ENCODE data around the gene GPD2. TPM values are rescaled to one million over a fixed set of nuclear protein-coding genes. Genes with fewer than 3 reads are reported as not detected.
A peak's percentile ranks its signal among the peaks of the same experiment; 100 is the strongest.

GPD2 gene
- total and polyA plus RNA-seq, 5 donors from 2014 or later: 6.0 to 11.3 (median 9.0) TPM

DNA sequence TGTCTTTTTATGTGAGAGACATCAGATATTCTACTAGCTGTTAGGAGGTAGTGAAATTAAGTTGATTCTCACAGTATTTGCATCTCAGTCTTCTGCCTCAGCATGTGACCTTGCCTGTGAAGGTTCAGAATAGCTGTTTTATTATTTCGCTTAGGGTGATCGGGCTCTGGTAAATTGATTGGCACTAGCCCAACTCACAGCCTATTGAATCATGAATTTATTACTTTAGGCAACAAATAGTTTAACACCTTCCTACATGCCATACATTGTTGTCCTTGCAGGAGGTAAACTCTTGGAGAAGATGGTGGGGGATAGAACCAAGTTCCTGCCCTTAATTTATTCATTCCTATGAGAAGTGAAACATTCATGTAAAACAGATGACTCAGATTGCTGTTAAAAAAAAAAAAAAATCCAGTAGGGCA, 101.9 kb downstream of the GPD2 start:
- Histone ChIP-seq H3K9me3 (ENCODE audit: control insufficient read depth in 2 of 2, low read length in 2 of 2) (no peaks in the 10 kb centered on the region), H3K4me3 (ENCODE audit: low read depth, low read length) (peak overlapping the region; percentile 27), H3K36me3 (ENCODE audit: control insufficient read depth, insufficient read depth, low read length) (no peaks in the 10 kb centered on the region), H3K27ac (ENCODE audit: insufficient read depth, low read length, poor library complexity, severe bottlenecking) (no peak overlapping the region), H3K27me3 (ENCODE audit: control insufficient read depth, insufficient read depth, low read length) (no peaks in the 10 kb centered on the region), H3K4me1 (ENCODE audit: control insufficient read depth, insufficient read depth, low read length, poor library complexity, severe bottlenecking) (no peaks in the 10 kb centered on the region)
- H3K9me3 Mint-ChIP-seq: peaks cover 0 to 2% (median 0%) of the 10 kb centered on the region in 7 donors
- H3K4me3 Mint-ChIP-seq: no peak overlapping the region
- H3K4me1 Mint-ChIP-seq: peaks cover 19 to 28% (median 25%) of the 10 kb centered on the region in 4 donors
- peaks cover 13% of the 10 kb centered on the region for H3K36me3 Mint-ChIP-seq
- ATAC-seq (ENCODE audit: low read depth in 2 of 2) (no peak), DNase-seq (no peak)
- H3K27ac Mint-ChIP-seq: peak overlapping the region in 2 of 3 donors; percentile 52 to 57
- no peaks in the 10 kb centered on the region for H3K27me3 Mint-ChIP-seq

DNA sequence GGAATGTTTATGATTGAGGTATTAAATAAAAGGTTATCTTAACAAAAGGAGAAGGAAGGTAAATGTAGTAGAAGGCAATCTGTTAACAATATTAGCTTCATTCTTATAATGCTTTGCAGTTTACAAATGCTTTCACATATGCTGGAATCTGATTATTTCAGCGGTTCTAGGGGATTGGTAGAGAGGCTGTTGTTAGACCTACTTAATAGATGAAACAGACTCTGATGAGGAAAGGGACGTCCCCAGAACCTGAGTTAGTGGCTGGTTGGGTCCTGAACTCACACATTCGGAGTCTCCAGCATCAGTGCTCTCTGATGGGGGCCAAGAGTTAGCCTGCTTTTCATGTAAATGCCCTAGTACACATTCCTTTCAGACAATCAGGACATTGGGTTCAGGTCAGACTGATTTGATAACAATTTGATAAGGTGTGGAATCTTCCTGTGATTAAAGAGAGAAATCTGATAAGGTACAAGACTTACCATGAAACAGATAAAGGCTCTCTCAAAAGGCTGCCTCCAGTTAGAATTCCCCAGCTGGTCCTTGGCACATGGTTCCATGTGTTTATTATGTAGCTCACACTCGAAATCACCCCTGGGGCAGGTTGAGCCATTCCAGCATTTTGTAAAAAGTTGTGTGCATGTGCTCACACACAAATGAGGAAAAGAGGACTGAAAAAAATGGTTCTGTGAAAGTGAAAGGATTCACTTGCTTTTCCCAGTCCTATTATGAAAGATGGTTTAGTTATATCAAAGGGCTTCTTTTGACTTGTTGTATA, 103.1 kb downstream of the GPD2 start:
- ATAC-seq (ENCODE audit: low read depth in 2 of 2): no peak
- H3K27ac ChIP-seq (ENCODE audit: insufficient read depth, low read length, poor library complexity, severe bottlenecking): no peak overlapping the region
- Mint-ChIP-seq H3K27me3 (no peaks in the 10 kb centered on the region), H3K27ac (peak overlapping the region in 1 of 3 donors; percentile 3), H3K4me3 (no peak overlapping the region), H3K36me3 (peaks cover 16% of the 10 kb centered on the region), H3K4me1 (peaks cover 19 to 25% (median 23%) of the 10 kb centered on the region in 4 donors), H3K9me3 (peaks cover 0 to 5% (median 3%) of the 10 kb centered on the region in 7 donors)
- no peak for DNase-seq
- no peaks in the 10 kb centered on the region for H3K27me3 ChIP-seq (ENCODE audit: control insufficient read depth, insufficient read depth, low read length)
- no peaks in the 10 kb centered on the region for H3K4me1 ChIP-seq (ENCODE audit: control insufficient read depth, insufficient read depth, low read length, poor library complexity, severe bottlenecking)
- H3K36me3 ChIP-seq (ENCODE audit: control insufficient read depth, insufficient read depth, low read length): no peaks in the 10 kb centered on the region
- no peaks in the 10 kb centered on the region for H3K9me3 ChIP-seq (ENCODE audit: control insufficient read depth in 2 of 2, low read length in 2 of 2)
- no peak overlapping the region for H3K4me3 ChIP-seq (ENCODE audit: low read depth, low read length)

DNA sequence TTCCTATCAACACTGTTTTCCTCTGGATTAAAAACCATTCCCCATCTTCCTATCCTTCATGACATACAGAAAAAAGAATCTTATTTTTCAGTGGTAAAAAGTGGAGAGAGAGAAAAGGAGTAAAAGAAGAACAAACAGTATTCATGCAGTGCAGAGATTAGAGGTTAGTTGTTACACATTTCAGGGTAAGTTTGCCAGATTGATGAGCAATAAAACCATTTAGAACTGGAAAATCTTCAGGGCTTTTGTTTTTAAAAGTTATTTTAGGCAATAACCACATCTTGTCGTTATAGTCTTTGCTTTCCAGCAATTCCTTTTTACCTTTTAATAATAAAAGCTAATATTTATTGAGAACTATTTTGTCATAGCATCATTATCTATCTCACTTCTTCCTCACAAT, 104.5 kb downstream of the GPD2 start:
- Mint-ChIP-seq H3K4me3 (no peak overlapping the region), H3K4me1 (peaks cover 13 to 22% (median 19%) of the 10 kb centered on the region in 4 donors), H3K36me3 (peaks cover 15% of the 10 kb centered on the region), H3K27me3 (no peaks in the 10 kb centered on the region), H3K27ac (no peak overlapping the region), H3K9me3 (peaks cover 0 to 5% (median 2%) of the 10 kb centered on the region in 7 donors)
- ATAC-seq (ENCODE audit: low read depth in 2 of 2) (no peak), DNase-seq (no peak)
- no peak overlapping the region for H3K4me3 ChIP-seq (ENCODE audit: low read depth, low read length)
- no peaks in the 10 kb centered on the region for H3K27me3 ChIP-seq (ENCODE audit: control insufficient read depth, insufficient read depth, low read length)
- no peaks in the 10 kb centered on the region for H3K36me3 ChIP-seq (ENCODE audit: control insufficient read depth, insufficient read depth, low read length)
- H3K4me1 ChIP-seq (ENCODE audit: control insufficient read depth, insufficient read depth, low read length, poor library complexity, severe bottlenecking): no peaks in the 10 kb centered on the region
- no peak overlapping the region for H3K27ac ChIP-seq (ENCODE audit: insufficient read depth, low read length, poor library complexity, severe bottlenecking)
- H3K9me3 ChIP-seq (ENCODE audit: control insufficient read depth in 2 of 2, low read length in 2 of 2): no peaks in the 10 kb centered on the region

DNA sequence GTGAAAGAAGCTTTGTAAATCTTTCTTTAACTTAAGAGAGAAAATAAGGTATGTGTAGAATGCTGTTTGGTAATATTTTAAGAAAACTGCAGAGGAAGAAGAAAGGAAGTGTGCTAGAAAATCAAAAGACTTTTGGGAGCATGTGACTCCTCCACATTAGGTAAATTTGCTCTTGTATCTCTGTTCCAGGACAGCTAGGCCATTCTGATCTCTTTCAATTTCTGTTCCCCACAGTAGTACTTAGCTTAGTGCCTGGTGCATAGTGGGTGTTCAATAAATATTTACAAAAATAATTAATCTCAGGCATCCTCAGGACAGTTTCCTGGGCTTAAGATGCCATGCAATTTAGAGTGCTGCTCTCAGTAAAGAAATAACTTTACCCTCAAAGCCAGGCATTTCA, 105.0 kb downstream of the GPD2 start:
- H3K4me3 ChIP-seq (ENCODE audit: low read depth, low read length): no peak overlapping the region
- H3K4me3 Mint-ChIP-seq: no peak overlapping the region
- H3K27ac Mint-ChIP-seq: no peak overlapping the region
- H3K36me3 ChIP-seq (ENCODE audit: control insufficient read depth, insufficient read depth, low read length): no peaks in the 10 kb centered on the region
- peaks cover 10 to 20% (median 16%) of the 10 kb centered on the region in 4 donors for H3K4me1 Mint-ChIP-seq
- peaks cover 0 to 5% (median 2%) of the 10 kb centered on the region in 7 donors for H3K9me3 Mint-ChIP-seq
- DNase-seq (no peak), ATAC-seq (ENCODE audit: low read depth in 2 of 2) (no peak)
- no peak overlapping the region for H3K27ac ChIP-seq (ENCODE audit: insufficient read depth, low read length, poor library complexity, severe bottlenecking)
- H3K36me3 Mint-ChIP-seq: peaks cover 15% of the 10 kb centered on the region
- no peaks in the 10 kb centered on the region for H3K4me1 ChIP-seq (ENCODE audit: control insufficient read depth, insufficient read depth, low read length, poor library complexity, severe bottlenecking)
- no peaks in the 10 kb centered on the region for H3K9me3 ChIP-seq (ENCODE audit: control insufficient read depth in 2 of 2, low read length in 2 of 2)
- no peaks in the 10 kb centered on the region for H3K27me3 ChIP-seq (ENCODE audit: control insufficient read depth, insufficient read depth, low read length)
- H3K27me3 Mint-ChIP-seq: no peaks in the 10 kb centered on the region

DNA sequence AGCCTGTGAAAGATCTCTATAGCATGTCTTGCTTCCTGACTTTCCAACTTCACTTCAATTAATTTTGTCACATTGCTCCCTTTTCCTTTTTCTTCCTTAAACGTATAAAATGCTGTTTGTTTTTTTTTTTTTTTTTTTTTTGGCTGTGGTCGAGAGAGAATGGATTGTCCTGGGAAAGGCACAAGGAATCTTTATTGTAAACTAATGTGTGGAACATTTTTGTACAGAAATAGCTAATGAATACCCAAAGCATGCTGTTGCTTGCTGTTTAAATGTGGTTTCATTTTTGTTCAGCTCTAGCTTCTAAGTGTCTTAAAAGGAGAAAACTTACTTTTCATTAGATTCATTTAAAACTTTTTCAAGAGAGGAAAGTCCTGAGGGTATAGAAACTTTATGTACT, 105.5 kb downstream of the GPD2 start:
- Mint-ChIP-seq H3K4me1 (peaks cover 6 to 15% (median 11%) of the 10 kb centered on the region in 4 donors), H3K27ac (no peak overlapping the region), H3K27me3 (no peaks in the 10 kb centered on the region), H3K9me3 (peaks cover 0 to 5% (median 2%) of the 10 kb centered on the region in 7 donors), H3K4me3 (no peak overlapping the region), H3K36me3 (peaks cover 14% of the 10 kb centered on the region)
- Histone ChIP-seq H3K9me3 (ENCODE audit: control insufficient read depth in 2 of 2, low read length in 2 of 2) (no peaks in the 10 kb centered on the region), H3K4me1 (ENCODE audit: control insufficient read depth, insufficient read depth, low read length, poor library complexity, severe bottlenecking) (no peaks in the 10 kb centered on the region), H3K27ac (ENCODE audit: insufficient read depth, low read length, poor library complexity, severe bottlenecking) (no peak overlapping the region), H3K27me3 (ENCODE audit: control insufficient read depth, insufficient read depth, low read length) (no peaks in the 10 kb centered on the region), H3K36me3 (ENCODE audit: control insufficient read depth, insufficient read depth, low read length) (no peaks in the 10 kb centered on the region), H3K4me3 (ENCODE audit: low read depth, low read length) (no peak overlapping the region)
- no peak for DNase-seq
- no peak for ATAC-seq (ENCODE audit: low read depth in 2 of 2)

DNA sequence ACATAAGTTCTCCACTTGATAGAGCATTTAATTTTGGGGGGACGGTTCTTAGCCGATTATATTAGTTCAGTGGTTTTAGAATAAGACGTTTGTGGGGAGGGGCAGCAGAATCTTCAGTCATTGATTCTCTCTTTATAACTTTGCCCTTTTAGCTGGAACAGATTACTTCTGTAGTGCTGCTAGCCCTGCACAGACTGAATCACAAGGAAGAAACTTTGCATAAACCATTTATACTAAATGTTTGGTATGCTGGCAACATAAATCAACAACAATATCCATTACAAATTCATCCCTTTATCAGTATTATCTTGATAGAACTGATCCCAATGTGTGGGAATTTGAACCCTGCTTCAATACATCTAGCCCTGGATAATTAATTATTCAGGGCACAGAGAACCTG, 112.2 kb downstream of the GPD2 start:
- Mint-ChIP-seq H3K27me3 (no peaks in the 10 kb centered on the region), H3K4me3 (no peak overlapping the region), H3K36me3 (peaks cover 22% of the 10 kb centered on the region), H3K4me1 (no peaks in the 10 kb centered on the region), H3K27ac (no peak overlapping the region), H3K9me3 (peaks cover 0 to 2% (median 1%) of the 10 kb centered on the region in 7 donors)
- ATAC-seq (ENCODE audit: low read depth in 2 of 2) (no peak), DNase-seq (no peak)
- Histone ChIP-seq H3K4me1 (ENCODE audit: control insufficient read depth, insufficient read depth, low read length, poor library complexity, severe bottlenecking) (no peaks in the 10 kb centered on the region), H3K27me3 (ENCODE audit: control insufficient read depth, insufficient read depth, low read length) (no peaks in the 10 kb centered on the region), H3K27ac (ENCODE audit: insufficient read depth, low read length, poor library complexity, severe bottlenecking) (no peak overlapping the region), H3K36me3 (ENCODE audit: control insufficient read depth, insufficient read depth, low read length) (peaks cover 3% of the 10 kb centered on the region), H3K4me3 (ENCODE audit: low read depth, low read length) (no peak overlapping the region), H3K9me3 (ENCODE audit: control insufficient read depth in 2 of 2, low read length in 2 of 2) (no peaks in the 10 kb centered on the region)

DNA sequence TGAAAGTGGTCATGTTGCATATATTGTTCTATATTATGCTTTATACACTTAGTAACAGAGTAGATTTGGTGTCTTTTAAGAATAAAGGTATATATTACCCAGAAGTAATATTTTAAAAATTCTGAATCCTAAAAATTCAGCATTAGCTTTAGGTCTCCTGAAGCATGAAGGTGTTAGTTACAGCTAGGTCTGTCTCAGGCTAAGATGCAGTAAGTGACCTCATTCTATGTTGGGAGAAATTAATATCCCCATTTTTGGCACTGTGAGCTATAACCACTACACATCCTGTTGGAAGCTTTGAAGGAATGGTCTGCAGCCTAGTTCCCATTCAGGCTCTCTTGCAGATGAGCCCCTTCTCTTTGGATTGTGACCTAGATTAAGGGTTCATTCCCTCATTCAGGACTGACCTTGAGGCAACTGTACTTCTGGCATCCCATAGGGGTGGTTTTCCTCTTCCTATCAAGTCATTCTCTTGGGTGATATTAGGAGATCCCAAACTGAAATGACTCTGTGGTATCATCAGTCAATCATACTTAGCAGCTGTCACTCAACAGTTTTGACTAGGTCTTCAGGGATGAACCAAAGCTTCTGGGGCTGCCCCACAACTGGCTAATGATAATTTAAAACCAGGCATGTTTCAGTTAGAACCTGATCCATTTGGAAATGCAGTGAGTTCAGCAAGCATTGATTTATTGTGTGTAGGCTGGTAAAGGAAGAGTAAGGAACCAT, 117.7 kb downstream of the GPD2 start:
- Mint-ChIP-seq H3K9me3 (no peaks in the 10 kb centered on the region), H3K4me3 (no peak overlapping the region), H3K27me3 (no peaks in the 10 kb centered on the region), H3K36me3 (peaks cover 39% of the 10 kb centered on the region), H3K27ac (no peak overlapping the region), H3K4me1 (peaks cover 0 to 5% (median 0%) of the 10 kb centered on the region in 4 donors)
- no peak overlapping the region for H3K4me3 ChIP-seq (ENCODE audit: low read depth, low read length)
- no peak overlapping the region for H3K27ac ChIP-seq (ENCODE audit: insufficient read depth, low read length, poor library complexity, severe bottlenecking)
- H3K9me3 ChIP-seq (ENCODE audit: control insufficient read depth in 2 of 2, low read length in 2 of 2): no peaks in the 10 kb centered on the region
- H3K36me3 ChIP-seq (ENCODE audit: control insufficient read depth, insufficient read depth, low read length): peaks cover 14% of the 10 kb centered on the region
- no peaks in the 10 kb centered on the region for H3K27me3 ChIP-seq (ENCODE audit: control insufficient read depth, insufficient read depth, low read length)
- no peak for DNase-seq
- ATAC-seq (ENCODE audit: low read depth in 2 of 2): no peak
- H3K4me1 ChIP-seq (ENCODE audit: control insufficient read depth, insufficient read depth, low read length, poor library complexity, severe bottlenecking): no peaks in the 10 kb centered on the region

Data from CD4-positive, CD25-positive, alpha-beta regulatory T cell (primary cell).